Measurements from ENCODE around the gene PCDHB4.
"Not testable (repeated sequence)": the region's sequence is repeated elsewhere in the genome, so short reads cannot be mapped to it uniquely, and the experiment has no call there.

- TF ChIP-seq CTCF (IDR thresholded peaks at IDR 0.05); ZFX (IDR thresholded peaks at IDR 0.05; ENCODE audit: borderline replicate concordance): not testable (repeated sequence)
Measured at GRCh38 chr5:141152096-141152495, 30.5 kb downstream of the PCDHB4 start.

Data from 22Rv1 (cell line).